Measurements from ENCODE around the gene USP40.

USP40 gene

DNA sequence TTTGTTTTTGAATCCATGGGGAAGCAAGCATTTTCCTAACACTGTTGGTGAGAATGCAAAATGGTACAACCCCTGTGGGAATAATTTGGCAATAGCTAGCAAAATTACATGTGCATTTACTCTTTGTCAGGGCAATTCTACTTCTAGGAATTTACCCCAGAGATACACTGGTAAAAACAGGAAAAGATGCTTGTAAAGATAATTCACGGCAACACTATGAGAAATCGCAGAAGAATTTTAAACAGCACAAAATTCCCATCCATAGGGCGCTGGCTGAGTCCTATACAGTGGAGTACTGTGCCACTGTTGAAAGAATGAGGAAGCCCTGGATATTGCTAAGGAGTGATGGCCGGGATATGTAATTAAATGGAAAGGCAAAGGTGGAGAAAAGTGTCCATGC lies 136.5 kb downstream of the USP40 start:
- TF ChIP-seq, protein P1, sequence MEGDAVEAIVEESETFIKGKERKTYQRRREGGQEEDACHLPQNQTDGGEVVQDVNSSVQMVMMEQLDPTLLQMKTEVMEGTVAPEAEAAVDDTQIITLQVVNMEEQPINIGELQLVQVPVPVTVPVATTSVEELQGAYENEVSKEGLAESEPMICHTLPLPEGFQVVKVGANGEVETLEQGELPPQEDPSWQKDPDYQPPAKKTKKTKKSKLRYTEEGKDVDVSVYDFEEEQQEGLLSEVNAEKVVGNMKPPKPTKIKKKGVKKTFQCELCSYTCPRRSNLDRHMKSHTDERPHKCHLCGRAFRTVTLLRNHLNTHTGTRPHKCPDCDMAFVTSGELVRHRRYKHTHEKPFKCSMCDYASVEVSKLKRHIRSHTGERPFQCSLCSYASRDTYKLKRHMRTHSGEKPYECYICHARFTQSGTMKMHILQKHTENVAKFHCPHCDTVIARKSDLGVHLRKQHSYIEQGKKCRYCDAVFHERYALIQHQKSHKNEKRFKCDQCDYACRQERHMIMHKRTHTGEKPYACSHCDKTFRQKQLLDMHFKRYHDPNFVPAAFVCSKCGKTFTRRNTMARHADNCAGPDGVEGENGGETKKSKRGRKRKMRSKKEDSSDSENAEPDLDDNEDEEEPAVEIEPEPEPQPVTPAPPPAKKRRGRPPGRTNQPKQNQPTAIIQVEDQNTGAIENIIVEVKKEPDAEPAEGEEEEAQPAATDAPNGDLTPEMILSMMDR (IDR thresholded peaks at IDR 0.05; ENCODE audit: insufficient read depth, low read depth, low read length, missing control alignments), result no peak
- DNase-seq (ENCODE audit: low read depth), result no peak
- no peak overlapping the region for H3K4me3 ChIP-seq (ENCODE audit: low read length)

DNA sequence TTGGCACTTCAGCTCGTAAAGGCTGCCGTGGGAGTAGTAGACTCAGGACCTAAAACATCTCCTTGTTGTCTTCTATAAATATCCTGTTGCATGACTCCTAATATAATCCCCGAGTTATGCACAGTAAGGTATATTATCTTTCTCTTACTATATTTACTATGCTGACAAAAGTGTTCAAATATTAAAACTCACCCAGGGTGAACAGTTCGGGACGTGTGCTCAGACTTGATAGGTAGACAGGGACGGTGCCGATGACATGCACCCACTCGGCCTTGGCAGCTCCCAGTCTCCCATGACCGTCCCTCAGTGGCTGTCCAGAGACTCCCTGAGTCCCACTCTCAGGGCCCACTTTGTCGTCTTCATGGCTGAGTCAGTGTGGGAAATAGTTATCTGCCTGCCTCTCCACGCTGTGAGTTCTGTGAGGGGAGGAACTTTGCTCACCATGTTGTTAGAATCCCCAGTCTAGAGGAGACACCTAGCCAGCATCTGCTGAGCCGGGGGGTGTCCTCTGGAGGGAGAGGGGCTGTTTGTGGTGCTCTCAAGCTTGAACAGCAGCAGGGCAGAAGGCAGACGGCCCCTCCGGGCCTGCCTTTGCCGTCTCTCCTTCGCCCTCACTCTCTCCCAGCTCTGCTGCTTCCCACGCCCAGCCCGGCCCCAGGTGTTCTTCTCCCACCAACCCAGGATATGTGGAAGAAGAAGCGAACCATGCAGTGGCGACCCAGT lies 137.2 kb downstream of the USP40 start:
- TF ChIP-seq, protein P1 (IDR thresholded peaks at IDR 0.05; ENCODE audit: insufficient read depth, low read depth, low read length, missing control alignments), result no peak
- no peak overlapping the region for H3K4me3 ChIP-seq (ENCODE audit: low read length)
- DNase-seq (ENCODE audit: low read depth), result no peak

DNA sequence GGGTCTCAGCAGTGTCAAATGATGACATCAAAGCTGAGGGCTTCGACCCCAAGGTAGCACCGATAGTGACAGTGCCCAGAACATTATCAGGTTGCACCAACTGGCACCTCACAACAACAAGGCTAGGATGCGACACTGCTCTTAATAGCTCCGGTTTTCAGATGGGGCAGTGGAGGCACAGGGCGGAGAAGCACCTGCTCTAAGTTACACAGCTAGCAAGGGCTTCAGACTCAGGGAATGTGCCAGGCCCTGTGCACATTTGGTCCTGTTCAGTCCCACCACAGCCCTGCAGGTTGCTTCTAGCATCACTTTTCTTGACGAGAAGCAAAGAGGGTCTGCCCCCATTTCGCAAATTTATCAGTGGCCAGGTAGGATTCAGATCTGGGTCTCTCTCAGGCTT lies 138.1 kb downstream of the USP40 start:
- DNase-seq (ENCODE audit: low read depth), result no peak
- TF ChIP-seq, protein P1 (IDR thresholded peaks at IDR 0.05; ENCODE audit: insufficient read depth, low read depth, low read length, missing control alignments), result no peak

DNA sequence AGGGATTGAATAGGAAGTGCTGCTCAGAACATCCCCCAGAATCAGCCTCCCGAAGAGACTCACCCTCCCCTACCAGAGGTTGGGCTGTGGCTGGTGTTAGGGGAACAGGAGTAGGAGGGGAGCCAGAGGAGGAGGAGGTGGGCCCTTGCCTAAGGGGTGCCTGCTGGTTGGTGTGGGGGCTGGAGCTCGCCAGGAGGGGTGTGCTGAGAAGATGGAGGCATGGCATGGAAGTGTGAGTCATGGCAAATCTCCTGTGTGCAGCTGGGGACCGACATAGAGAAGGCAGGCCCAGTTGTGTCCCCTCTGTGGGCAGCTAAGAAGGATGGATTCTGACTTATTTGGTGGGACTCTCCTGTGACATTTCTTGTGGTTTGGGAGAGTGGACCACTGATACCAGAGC lies 138.6 kb downstream of the USP40 start:
- H3K4me3 ChIP-seq (ENCODE audit: low read length), result no peak overlapping the region
- TF ChIP-seq, protein P1 (IDR thresholded peaks at IDR 0.05; ENCODE audit: insufficient read depth, low read depth, low read length, missing control alignments), result no peak
- no peak for DNase-seq (ENCODE audit: low read depth)

More for the DNA sequence above, 138.1 kb downstream of the USP40 start:
- H3K4me3 ChIP-seq (ENCODE audit: low read length), result no peak overlapping the region

DNA sequence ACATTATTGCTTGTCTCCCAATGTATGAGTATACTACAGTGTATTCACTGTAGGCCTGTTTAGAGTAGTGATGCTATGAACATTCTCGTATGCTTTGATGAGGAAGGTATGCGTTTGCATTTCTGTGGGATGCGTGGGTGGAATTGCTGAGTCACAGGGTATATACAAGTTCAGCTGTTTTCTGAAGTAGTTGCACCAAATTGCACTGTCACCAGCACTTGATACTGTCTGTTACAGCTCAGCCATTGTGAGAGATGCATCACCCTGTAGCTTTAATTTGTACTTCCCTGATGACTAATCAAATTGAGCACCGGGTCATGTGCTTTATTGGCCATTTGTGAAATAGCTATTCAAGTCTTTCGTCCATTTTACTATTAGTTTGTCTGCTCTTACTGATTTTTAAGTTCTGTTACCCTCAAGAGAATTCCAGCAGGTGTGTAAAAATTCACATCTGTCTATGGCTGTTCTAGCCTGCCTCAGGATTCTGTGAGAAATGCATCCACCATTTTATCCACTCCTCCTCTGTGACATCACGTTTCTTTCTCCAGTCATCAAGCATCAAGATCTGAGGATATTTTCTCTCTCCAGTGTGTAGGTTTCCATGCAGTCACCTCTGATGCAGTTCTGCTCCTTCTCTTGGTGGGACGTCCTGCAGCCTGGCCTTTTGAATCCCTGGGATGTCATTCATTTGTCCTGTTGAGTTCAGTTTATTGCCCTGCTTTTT lies 139.8 kb downstream of the USP40 start:
- DNase-seq (ENCODE audit: low read depth), result peak; percentile 75
- TF ChIP-seq, protein P1 (IDR thresholded peaks at IDR 0.05; ENCODE audit: insufficient read depth, low read depth, low read length, missing control alignments), result no peak
- no peak overlapping the region for H3K4me3 ChIP-seq (ENCODE audit: low read length)

All from epithelial cell of esophagus (primary cell).